Measurements from ENCODE around the gene KCNT1.
A peak's percentile ranks its signal among the peaks of the same experiment; 100 is the strongest.

KCNT1 gene

GRCh38 chr9:135701067-135701958 lies 672 bp upstream of the KCNT1 start:
- no peak for DNase-seq

GRCh38 chr9:135703726-135704125 lies 1.7 kb downstream of the KCNT1 start:
- no peak for DNase-seq

- DNase-seq: no peak
These were observed 2.5 kb downstream of the KCNT1 start for GRCh38 chr9:135704483-135704882.

- DNase-seq: no peak
These were observed 3.4 kb downstream of the KCNT1 start for GRCh38 chr9:135705376-135705775.

GRCh38 chr9:135706288-135706687 lies 4.3 kb downstream of the KCNT1 start:
- no peak for DNase-seq

- no peak for DNase-seq
These were observed 5.5 kb downstream of the KCNT1 start for GRCh38 chr9:135707252-135708138.

- no peak for DNase-seq
These were observed 6.2 kb downstream of the KCNT1 start for GRCh38 chr9:135708164-135708563.

GRCh38 chr9:135711391-135711790 lies 9.4 kb downstream of the KCNT1 start:
- DNase-seq: no peak

- no peak for DNase-seq
These were observed 9.9 kb downstream of the KCNT1 start for GRCh38 chr9:135711881-135712280.

- DNase-seq: no peak
These were observed 10.8 kb downstream of the KCNT1 start for GRCh38 chr9:135712613-135713295.

- DNase-seq: no peak
These were observed 12.5 kb downstream of the KCNT1 start for GRCh38 chr9:135714242-135715055.

GRCh38 chr9:135715056-135715595 lies 13.1 kb downstream of the KCNT1 start:
- no peak for DNase-seq

- no peak for DNase-seq
These were observed 14.1 kb downstream of the KCNT1 start for GRCh38 chr9:135716045-135716444.

- no peak for DNase-seq
These were observed 15.4 kb downstream of the KCNT1 start for GRCh38 chr9:135717410-135717809.

GRCh38 chr9:135718616-135719015 lies 16.6 kb downstream of the KCNT1 start:
- DNase-seq: peak; percentile 45 to 80

GRCh38 chr9:135719472-135719871 lies 17.5 kb downstream of the KCNT1 start:
- DNase-seq: no peak

- no peak for DNase-seq
These were observed 20.4 kb downstream of the KCNT1 start for GRCh38 chr9:135722365-135722764.

GRCh38 chr9:135724186-135724787 lies 22.3 kb downstream of the KCNT1 start:
- no peak for DNase-seq

- no peak for DNase-seq
These were observed 24.3 kb downstream of the KCNT1 start for GRCh38 chr9:135726138-135726853.

GRCh38 chr9:135727257-135727875 lies 25.4 kb downstream of the KCNT1 start:
- DNase-seq: no peak
